GM21447 (cell line): Measurements from ENCODE around the gene EEPD1.
"Not testable (repeated sequence)": the region's sequence is repeated elsewhere in the genome, so short reads cannot be mapped to it uniquely, and the experiment has no call there.

Source experiments
- ATAC-seq: cut with Tn5 transposase; IDR thresholded peaks from one replicate; pipeline ENCODE4 v1.9.1; 2021; ENCODE audit not compliant: unreplicated experiment

Gene EEPD1

DNA sequence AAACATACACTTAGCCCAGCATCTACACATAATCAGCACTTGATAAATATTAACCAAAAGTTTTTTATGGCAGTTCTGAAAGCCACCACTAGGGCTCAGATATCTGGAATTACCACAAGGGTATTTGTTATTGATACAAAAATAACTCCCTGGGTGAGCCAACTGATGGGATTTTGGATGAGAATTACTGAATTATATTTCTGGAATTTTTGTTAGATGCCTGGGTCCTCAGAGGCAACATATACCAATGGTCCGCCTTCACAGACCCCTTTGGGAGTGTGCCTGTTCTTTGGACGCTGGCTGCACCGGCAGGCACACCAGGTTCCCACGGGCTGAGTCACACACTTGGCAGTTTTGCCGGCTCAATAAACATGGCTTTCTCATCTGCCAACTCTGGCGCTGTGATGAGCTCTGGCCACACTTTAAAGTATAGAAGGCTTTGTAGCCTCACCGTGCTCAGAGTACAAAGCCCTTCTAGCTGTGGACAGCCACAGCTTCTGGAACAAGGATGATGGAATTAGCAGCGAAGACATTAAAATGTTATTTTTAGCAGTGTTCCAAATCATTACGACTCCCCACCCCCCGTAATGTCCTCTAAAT is 24.5 kb upstream of the EEPD1 start:
- ATAC-seq, result no peak

DNA sequence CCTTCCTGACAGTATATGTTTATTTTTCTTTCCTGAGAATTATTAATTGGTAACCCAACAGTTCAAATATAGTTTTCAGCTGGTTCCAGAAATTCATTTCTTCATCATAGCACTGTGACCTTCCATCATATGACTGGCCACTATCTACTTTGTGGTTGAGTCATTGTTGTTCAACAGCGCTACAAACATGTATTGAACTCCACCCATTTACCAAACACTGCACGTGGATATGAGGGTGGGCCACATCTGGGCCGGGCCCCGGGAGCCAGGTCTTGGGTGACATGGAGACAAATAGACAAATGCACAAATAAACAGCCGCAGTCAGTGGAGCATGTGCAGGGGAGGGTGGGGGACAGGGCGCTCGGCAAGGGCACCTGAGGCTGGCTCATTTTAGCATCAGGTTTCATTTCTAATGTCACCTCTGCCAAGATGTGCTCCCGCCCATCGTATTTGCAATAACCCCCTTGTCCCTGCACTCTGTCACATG is 24.0 kb upstream of the EEPD1 start:
- ATAC-seq, result no peak

DNA sequence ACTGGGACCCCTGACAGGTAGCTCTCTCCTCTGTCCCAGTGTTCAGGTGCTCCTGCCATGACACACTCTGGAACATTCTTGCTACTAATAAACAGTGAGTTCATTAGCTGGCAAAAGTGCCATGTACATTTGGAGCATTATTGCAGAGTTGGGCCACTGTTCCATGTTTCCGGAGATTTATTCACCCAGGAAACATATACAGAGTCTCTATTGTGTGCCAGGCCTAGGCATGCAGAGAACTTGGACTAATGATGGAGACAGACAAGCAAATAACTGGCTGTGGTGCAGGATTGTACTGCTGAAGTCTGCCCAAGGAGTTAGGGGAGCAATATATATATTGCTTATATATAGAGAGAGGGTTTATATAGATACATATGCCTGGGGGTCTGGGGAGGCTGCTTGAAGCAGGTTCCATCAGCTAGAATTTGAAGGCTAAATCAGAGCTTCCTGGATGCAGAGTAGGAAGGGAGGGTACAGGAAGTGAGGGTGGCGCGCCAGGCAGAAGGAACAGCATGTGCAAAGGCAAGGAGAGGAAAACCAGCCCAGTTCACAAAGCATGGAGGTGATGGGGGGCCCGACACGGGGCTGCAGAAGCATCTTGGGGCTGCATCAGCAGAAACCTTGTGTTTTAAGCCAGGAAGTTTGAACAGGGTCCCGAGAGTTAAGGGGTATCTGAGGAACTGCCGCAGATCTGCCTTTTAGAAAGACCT is 22.7 kb upstream of the EEPD1 start:
- ATAC-seq, result no peak

DNA sequence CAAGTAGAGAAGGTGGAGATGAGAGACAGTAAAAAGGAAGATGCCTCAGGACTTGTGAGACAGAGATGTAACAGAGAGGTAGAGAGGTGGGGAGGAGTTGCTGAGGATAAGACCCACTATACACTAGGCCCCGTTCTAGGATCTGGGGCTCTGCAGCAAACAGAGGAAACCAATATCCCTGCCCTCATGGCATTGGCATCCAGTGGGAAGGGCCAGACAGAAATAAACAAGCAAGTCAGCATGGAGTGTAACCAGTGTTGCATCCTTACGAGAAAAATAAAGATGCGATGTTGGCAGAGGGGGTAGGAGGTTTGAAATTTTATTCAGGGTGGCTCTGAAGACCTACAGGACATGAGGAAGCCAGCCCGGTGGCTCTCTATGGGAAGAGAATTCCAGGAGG is 22.0 kb upstream of the EEPD1 start:
- ATAC-seq, result no peak

DNA sequence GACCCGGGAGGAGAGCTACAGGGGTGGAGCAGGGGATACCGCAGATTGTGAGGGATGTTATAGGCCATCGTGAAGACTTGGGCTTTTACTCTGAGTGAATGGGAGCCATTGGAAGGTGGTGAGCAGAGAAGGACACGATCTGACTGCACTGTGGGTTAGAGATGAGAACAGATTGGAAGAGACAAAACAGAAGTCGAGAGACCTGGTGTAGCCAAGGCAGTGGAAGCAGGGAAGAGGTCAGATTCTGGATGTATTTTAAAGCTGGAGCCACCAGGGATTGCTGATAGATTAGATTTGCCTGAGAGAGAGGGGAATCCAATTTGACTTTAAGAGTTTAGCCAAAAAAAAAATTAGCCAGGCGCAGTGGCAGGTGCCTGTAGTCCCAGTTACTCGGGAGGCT is 21.6 kb upstream of the EEPD1 start:
- ATAC-seq, result no peak

DNA sequence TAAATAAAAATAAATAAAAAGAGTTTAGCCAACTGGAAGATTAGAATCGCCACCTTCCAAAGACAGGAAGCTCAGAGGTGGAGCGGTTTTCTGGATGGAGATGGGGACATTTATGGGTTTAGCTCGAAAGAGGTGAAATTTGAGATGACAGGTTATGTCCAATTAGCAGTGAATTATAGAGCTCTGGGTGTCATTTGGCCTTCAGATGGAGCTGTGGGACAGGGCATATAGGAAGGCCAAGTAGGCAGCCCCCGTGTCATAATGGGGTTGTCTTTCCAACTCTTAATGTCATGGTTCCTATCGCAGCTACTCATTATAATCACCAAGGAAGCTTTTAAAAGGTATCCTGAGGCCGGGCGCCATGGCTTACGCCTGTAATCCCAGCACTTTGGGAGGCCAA is 21.0 kb upstream of the EEPD1 start:
- ATAC-seq, result no peak

DNA sequence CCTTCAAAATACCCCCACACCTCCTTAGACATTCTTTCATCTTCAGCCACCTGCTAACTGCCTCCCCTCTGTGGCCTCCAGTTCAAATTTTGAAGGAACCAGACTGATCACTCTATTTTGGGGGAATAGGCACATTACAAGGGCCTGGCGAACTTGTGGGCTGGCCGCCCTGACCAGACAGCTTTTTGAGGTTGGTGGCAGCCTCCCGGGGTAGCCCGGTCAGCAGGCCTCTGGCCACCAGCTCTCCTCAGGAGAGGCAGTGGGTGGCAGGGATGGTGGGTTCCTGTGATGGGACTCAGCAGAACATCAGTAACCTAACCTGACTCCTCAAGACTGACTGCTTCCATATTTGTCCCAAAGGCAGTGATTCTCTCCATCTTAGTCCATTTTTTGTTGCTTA is 17.4 kb upstream of the EEPD1 start:
- no peak for ATAC-seq

DNA sequence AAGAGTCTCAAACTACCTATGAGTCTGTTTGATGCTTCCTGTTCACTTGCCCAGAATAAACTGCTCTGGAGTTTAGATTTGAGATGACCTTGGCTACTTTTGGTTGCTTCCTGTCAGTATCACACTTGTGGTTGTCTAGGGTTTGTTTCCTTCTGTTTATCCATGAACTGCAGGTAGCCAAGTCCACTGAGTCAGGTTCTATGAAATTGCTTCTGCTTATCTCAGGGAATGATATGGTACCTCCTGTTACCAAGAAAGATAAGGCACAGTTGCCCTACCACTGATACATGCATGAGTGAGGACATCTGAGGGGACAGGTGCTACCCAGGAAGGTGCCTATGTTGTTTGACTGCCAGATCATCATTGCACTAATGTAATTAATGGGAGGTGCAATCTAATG is 15.8 kb upstream of the EEPD1 start:
- no peak for ATAC-seq

DNA sequence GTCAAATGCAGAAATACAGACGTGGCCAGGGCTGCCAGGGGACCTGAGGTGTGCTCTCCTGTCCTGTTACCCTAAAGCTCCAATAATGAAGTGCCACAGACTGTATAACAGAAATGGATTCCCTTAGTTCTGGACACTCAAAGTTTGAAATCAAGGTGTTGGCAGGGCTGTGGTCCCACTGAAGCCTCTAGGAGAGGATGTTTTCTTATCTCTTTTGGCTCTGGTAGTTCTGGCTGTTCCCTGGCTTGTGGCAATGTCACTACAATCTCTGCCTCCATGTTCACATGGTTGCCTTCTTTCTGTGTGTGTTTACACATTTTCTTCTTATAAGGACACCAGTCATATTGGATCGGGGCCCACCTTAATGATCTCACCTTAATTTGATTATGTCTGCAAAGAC is 15.3 kb upstream of the EEPD1 start:
- no peak for ATAC-seq

DNA sequence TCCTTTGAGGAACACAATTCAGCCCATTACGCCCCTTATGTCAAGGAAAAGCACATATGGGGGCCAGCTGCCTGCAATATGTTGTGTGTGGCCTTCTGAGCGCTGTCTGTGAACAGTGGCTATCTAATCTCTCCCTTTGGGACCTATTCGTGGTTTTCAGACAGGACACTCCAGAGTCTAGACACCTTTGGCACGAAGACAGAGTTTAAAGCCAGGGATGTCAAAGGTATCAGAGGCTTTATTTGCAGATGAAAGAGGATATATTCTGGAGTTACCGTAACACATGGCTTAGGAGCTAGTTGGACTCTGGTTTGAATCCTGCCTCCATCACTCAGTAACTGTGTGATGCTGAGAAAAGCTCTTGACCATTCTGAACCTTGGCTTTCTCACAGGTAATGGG is 14.8 kb upstream of the EEPD1 start:
- ATAC-seq, result no peak

DNA sequence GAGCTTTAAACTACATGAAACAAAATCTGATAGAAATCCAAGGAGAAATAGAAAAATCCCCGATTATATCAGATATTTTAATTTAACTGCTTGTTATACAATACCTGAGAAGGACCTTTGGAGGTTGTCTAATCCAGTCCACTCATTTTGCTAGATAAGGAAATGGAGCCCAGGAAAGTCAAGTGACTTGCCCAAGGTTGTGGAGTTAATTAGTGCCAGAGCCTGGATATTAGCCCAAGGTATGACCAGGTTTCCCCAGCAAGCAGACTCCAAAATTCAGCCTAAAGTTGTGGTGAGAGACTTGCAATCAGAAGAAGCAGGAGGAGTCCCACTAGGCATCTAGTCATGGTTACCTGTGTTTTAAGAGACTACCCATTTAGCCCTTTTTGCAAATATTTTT is 11.7 kb upstream of the EEPD1 start:
- ATAC-seq, result no peak

DNA sequence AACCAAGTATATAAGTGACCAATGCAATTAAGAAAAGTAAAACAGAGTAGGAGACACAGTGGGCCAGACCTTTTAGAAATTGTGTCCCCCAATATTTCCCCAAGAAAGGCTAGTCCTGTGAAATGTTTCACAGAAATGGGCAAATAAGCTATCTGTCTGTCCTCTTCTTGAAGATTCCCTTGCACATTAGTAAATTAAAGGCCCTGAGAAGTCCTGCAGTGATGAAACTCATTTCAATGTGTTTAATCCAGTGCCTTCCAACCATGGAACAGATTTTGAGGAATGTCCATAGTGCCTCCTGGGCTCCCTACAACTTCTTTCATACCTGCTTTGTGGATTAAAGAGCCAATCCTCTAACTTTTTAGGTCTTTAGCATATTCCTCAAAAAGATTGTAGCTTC is 11.2 kb upstream of the EEPD1 start:
- no peak for ATAC-seq

DNA sequence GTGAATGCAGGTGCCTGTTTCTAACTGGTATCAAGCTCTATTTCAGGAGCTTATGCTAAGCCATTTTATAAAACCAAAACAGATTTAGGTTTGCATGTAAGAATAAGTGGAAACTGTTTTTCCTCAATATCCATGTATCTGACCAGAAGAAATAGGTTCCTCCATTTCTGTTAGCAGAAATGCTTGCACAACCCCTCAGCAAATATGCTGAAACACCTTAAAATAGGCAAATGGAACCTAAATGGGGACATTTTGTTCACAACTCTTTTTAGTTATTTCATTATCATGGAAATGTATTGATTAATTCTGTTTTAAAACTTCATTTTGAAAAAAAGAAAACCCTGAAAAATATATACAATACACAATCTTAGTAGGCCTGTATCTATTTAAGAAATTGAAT is 8.9 kb upstream of the EEPD1 start:
- no peak for ATAC-seq

DNA sequence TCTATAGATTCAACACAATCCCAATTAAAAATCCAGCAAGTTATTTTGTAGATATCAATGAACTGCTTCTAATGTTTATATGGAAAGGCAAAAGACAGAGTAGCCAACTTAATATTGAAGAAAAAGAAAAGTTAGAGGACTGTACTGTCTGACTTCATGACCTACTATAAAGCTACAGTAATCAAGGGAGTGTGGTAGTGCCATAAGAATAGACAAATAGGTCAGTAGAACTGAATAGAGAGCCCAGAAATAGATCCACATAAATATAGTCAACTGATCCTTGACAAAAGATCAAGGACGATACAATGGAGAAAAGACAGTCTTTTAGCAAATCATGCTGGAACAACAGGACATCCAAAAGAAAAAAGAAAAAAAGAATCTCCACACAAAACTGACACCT is 7.4 kb upstream of the EEPD1 start:
- ATAC-seq, result no peak

DNA sequence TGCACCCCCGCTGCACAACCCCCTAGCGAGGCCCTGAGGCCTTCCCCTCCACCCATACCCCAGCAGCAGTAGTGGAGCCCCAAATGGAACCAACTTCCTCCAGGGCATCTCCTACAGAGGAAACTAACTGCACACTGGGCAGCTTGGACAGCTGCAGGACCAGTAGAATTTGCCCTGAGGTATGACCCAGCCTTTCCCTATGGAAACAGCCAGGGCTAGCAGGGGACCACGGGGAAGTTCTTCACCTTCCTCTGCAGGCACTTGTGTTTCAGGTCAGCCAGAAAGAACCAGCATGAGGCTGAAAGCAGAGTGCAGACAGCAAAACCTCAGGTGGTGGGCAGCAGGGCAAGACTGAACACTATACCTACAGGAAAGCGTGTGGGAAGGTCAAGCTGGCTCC is 5.7 kb upstream of the EEPD1 start:
- no peak for ATAC-seq

DNA sequence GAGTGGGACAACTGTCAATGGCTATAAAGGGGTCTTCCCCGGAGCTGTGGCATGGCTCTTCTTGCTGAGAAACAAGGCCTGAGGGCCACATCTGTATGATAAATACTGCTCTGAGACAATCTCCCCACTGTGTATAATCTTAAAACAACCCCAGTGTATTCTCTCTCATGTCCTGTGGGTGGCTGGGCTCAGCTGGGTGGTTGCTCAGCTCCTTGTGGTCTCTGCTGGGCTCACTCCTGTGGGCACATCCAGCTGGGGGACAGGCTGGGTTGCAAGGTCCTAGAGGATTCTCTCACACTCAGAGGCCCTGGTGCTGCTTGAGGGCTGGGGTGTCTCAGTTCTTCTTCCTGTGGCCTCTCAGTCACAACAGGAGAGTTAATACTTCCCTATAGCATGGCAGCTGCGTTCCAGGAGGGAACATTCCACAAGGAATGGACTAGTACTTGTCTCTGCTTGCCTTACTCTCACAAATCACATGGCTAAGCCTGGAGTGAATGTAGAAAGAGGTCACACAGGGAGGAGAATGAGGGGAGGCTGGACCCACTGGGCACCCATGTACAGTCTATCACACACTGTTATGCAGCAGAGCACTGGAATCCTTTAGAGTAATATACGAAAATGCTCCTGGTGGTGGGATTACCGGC is 4.5 kb upstream of the EEPD1 start:
- ATAC-seq, result no peak

DNA sequence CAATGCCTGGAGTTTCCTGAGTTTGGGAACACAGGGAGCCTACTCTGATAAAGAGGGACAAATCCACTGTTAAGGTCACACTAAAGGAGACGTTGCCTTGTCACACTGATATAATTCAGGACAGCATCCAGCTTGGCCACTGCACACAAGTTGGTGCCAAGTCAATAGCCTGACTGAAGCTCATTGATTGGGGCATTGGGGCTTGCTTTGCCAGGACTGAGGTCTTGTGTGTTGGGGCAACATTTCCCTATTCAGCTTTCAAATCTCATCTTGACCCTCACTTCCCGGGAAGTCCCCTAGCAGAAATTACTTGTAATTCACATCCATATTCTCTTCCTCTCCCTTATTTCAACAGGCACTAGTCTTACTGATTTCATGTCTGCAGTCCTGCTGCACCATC is 3.8 kb upstream of the EEPD1 start:
- not testable (repeated sequence) for ATAC-seq

DNA sequence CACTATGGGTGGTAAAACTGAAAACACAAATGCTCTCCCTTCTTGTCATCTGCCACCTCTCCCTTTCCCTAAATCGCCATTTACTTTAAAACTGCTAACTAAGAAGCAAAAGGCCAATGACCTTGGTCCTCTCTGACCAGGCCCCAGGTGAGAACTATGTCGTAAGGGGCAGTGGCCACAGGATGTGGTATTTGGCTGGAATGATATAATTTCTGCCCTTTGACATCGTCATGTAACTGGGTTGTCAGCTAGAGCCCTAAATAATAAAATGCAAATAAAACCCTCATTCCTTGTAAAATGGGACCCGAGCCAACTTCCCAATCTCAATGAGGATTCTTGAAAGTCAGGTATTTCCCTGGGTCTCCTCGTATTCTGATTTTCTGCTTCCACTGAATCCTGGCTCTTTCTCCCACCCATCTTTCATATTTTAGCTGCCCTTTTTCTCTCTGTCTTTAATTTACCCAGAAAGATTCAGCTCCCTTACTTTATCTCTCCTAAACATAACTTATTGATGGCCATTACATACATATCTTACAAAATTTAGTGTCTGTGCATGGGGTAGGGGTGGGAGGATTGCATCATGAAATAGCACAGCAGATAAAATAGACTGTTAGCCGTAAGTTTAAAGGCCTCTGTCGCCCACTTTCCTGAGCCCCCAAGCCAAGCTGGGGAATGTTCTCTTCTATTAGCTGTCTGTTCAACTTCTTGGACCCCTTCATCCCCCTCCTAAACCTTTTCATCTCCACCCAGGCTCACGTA is 3.2 kb upstream of the EEPD1 start:
- no peak for ATAC-seq

DNA sequence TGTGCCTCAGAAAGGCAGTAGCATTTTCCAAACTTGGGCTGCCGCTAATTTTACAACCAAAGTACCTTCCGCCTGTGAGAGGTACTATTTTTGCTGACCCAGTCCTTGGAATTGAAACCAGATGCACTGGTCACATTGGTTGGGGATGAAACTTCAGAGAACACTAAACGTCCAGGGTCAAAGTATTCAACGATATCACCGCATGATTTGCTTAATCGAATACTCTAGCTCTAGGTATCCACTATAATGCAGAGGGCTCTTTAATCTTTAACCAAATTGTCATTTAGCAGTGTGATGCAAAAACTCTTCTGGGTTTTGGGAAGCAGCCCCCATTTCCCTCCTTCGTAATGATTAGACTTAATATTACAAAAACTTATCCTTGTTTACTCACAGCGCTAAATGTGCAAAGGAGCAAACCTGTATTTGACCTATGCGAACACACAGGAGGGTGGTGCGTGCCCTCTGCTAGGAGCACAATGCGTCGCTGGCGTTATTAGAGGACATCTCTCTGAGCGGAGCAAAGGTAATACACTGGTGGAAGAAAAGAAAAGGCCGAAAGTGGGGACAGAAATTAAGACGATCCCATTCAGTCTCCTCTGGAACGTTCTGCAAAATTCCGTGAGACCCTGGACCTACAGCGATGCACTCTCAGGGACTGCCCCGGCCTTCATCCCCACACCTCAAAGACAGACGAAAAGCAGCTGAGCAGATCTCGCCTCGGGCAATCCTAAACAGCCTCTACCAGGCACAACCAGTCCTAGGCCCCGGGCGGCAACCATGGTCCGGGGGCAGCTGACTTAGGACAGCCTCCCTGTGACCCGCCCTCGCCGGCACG is 916 bp upstream of the EEPD1 start:
- no peak for ATAC-seq

DNA sequence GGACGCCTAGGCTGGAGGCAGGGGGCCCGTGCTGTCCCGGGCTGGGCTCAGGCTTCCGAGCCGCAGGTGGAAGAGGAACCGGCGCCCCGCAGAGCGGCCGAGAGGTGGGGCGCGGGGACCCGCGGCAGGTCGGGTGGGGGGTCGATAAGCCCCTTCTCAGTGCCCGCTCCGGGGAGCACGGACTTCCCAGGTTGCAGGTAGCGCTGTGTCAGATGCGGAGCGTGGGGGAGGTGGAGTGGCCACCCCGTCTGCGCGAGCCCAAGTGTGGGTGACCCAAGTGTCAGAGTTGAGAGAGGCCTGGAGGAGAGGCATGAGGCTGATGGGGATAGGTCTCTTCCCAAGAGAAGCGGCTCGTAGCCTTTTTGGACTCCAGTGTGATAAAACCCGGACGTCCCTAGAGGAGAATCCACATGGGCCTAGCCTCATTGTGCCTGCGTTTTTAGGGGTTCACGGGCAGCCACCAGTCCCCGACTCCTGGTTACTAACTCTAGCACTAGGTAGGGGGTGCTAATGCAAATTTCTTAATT is 580 bp downstream of the EEPD1 start:
- ATAC-seq, result peak; percentile 8
